Skeletal muscle cell (primary cell): Measurements from ENCODE around the gene KCNK10.
A peak's percentile ranks its signal among the peaks of the same experiment; 100 is the strongest.

ENCODE experiments used
- DNase-seq: peaks from one replicate; pipeline ENCODE4 v3.0.0-alpha.2; 2010; ENCODE audit warnings: low read depth
- H3K4me3 ChIP-seq: 2 replicates; pipeline ENCODE4 v1.5.1; 2011; ENCODE audit warnings: low read depth, mild to moderate bottlenecking, control low read depth, low read length, moderate library complexity

The KCNK10 gene

DNA sequence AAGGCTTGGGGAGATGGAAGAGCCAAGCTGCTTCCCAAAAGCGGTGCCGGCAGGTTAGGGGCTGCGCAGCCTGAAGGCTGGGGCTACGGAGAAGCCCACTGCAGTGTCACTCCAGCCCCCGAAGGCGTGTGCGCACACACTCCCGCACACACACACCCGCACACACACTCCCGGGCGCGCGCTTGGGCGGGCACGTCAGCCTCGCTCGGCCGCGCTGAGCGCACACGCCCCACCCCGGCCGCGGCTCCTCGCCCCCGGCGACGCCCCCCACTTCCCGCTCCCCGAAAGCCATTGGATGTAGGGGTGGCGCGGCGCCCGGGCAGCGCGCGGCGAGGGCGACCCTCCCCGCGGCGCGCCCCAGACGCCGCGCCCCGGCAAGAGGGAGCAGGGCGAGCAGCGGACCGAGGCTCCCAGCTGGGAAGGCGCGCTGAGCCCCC, at the start of gene KCNK10:
TSS of gene KCNK10 (minus strand) at position 184 of the 437 bp plus-strand sequence. CDS start 471 bp downstream, outside the sequence.
- no peak for DNase-seq
- H3K4me3 ChIP-seq = peak within 1 kb of the TSS; percentile 34

GRCh38 chr14:88369496-88369895, 46.4 kb upstream of the KCNK10 start:
- H3K4me3 ChIP-seq = no peak overlapping the region
- no peak for DNase-seq

DNA sequence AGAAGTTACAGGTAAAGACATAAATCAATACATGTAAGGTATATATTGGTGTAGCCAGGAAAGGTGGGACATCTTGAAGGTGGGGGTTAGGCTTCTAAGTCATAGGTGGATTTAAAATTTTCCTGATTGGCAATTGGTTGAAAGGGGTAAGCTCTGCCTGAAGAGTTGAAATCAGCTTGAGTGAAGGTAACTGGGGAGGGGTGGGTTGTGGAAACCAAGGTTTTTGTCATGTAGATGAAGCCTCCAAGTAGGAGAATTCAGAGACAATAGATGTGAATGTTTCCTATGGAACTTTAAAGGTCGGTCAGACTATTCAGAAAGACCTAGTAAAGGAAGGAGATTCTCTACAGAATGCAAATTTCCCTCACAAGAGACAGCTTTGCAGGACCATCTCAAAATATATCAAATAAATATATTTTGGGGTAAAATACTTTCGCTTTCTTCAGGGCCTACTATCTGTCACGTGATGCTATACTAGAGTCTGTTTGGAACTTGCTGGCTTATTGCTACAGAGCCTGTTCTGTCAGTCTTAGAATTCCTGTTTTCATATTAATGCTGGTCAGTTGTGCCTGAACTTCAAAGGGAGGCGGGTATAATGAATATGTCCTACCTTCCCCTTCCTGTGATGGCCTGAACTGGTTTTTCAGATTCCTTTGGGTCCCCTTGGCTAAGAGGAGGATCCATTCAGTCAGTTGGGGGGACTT, 41.8 kb upstream of the KCNK10 start:
- H3K4me3 ChIP-seq = no peak overlapping the region

DNA sequence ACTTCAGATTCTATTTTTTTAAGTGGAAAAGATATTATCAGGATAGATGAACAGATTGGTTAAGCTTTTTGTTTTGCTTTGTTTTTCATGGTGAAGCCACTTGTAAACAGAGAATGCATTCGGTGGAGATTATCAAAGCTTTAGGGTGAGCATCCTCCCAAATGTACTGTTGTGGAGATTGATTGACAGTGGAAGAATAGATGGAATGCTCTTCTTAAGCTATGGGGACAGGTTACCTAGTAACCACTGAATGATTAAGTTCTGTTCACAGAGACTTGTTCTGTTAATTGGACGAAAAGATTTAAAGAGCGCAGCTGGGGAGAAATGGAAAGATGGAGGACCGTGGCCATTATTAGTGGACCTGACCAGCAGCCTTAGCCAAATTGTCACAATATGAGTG, 40.6 kb upstream of the KCNK10 start:
- no peak overlapping the region for H3K4me3 ChIP-seq
- DNase-seq = no peak

More for the DNA sequence above, 41.8 kb upstream of the KCNK10 start:
- no peak for DNase-seq

- DNase-seq = no peak
- H3K4me3 ChIP-seq = no peak overlapping the region
These were observed 36.4 kb upstream of the KCNK10 start for GRCh38 chr14:88359500-88359899.

DNA sequence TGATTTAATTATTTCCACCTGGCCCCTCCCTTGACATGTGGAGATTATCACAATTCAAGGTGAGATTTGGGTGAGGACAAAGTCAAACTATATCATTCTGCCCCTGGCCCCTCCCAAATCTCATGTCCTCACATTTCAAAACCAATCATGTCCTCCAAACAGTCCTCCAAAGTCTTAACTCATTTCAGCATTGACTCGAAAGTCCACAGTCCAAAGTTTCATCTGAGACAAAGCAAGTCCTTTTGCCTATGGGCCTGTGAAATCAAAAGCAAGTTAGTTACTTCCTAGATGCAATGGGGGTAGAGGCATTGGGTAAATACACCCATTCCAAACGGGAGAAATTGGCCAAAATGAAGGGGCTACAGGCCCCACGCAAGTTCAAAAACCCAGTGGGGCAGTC, 31.3 kb upstream of the KCNK10 start:
- H3K4me3 ChIP-seq = no peak overlapping the region
- no peak for DNase-seq

- no peak for DNase-seq
- H3K4me3 ChIP-seq = no peak overlapping the region
These were observed 29.6 kb upstream of the KCNK10 start for GRCh38 chr14:88352698-88353097.

- H3K4me3 ChIP-seq = no peak overlapping the region
- peak; percentile 6 for DNase-seq
These were observed 29.1 kb upstream of the KCNK10 start for GRCh38 chr14:88351966-88352691.

- H3K4me3 ChIP-seq = no peak overlapping the region
- DNase-seq = no peak
These were observed 25.5 kb upstream of the KCNK10 start for GRCh38 chr14:88348546-88348945.

- no peak for DNase-seq
- no peak overlapping the region for H3K4me3 ChIP-seq
These were observed 23.1 kb upstream of the KCNK10 start for GRCh38 chr14:88346048-88346639.

GRCh38 chr14:88342980-88343379, 19.9 kb upstream of the KCNK10 start:
- DNase-seq = no peak
- no peak overlapping the region for H3K4me3 ChIP-seq

GRCh38 chr14:88340357-88340756, 17.3 kb upstream of the KCNK10 start:
- DNase-seq = no peak
- H3K4me3 ChIP-seq = no peak overlapping the region

DNA sequence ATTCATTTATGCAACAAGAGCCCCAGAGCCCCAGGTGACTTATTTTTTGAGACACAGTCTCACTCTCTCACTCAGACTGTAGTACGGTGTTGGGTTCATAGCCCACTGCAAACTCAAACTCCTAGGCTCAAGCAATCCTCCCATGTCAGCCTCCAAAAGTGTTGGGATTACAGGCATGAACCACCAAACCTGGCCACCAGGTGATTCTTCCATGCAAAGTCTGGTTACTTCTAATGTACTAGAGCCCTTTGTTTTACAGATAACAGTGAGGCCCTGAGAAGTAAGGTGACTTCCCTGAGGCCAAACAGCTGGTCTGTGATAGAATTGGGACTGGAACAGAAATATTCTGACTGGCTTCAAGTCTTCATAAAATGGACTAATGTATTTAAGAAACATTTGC, 10.0 kb upstream of the KCNK10 start:
- no peak overlapping the region for H3K4me3 ChIP-seq
- DNase-seq = no peak

DNA sequence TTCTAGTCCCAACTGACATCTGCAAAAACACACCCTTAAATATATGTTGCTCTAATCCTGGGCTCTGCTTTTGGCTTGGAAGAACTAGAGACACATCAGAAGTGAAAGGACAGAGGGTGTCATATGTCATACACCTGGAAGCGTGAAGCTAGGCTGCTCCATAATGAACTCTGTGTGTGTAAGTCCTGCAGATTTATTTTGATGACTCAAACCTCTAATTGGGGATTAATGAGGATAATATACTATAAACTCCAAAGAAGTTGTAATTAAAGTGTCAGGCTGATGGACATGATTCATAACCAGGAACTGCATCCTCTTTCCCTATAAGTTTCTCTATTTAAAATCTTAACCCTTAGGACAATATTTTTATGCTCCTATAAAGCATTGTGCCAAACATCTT, 4.4 kb upstream of the KCNK10 start:
- H3K4me3 ChIP-seq = no peak overlapping the region
- DNase-seq = no peak

DNA sequence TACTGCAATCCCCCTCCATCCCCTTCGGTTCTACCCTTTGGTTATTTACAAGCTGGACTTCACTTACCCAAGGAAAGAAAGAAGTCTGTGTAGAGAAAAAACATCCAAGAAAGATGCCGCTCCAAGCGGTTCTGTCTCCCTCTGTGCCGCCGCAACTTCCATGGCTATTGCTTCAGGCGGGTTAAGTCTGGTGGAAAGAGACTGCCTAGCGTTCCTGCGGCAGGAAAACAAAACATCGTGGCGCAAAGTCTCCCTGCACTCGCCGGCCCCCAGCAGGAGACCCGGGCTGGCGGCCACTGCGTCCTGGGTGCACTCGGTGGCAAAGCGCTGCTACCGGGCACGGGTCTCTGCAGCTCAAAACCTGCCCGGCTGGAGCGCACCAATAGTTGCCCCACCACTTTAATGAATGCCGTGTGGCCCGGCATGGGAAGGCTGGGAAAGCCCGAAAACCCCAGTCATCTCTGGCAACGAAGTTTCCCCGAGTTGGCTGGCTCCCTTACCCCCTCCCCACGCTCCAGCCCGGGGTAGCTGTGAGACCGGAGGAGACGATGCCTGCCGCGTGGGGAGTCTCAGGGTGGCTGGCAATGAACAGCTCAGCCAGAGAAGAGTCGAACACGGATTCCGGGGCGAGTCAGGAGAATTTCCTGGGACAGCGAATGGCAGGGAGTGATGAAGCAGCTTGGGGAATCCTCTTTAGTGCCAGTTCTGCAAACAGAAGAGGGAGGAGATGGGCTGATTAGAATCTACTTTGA, 3.5 kb upstream of the KCNK10 start:
- H3K4me3 ChIP-seq = no peak overlapping the region

DNA sequence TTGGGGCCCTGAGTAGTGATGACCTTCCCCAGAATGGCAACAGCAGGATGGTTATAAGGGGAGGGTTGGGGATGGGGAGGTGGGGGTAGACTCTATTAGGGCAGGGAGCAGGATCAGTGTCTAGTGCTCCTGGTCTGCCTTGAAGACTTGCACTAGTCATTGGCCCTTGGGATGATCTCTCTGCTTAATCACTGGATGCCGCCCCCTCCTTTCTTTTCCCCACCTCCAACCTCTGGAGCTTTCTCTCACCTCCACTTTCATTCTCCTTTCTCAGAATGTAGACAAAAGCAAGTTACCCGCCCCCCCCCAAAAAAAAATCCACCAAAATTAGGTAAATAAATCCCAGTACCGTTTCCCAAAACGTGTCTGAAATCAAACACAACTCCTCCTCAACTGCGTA, 2.8 kb upstream of the KCNK10 start:
- no peak overlapping the region for H3K4me3 ChIP-seq
- DNase-seq = no peak

More for the DNA sequence above, 3.5 kb upstream of the KCNK10 start:
- DNase-seq = no peak

DNA sequence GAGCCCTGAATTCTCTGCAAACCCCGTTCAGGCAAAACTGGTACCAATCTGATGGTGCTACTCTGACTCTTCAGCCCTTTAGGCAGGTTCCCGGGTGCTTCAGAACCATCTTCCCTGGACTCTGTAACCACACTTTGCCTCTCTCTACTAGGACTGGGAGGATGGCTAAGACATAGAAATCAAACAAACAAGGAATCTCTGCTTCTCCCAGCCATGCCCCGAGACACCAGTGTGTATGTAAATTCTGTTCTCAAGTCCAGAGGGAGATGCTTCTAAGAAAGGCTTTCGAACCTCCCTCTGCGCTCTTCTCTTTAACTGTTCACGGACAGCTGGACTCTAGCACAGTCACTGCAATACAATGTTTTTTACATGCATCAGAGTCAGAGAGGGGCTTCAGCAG, 1.9 kb upstream of the KCNK10 start:
- DNase-seq = no peak
- H3K4me3 ChIP-seq = no peak overlapping the region

GRCh38 chr14:88324491-88324890, 1.4 kb upstream of the KCNK10 start:
- H3K4me3 ChIP-seq = no peak overlapping the region
- DNase-seq = no peak

GRCh38 chr14:88323523-88324199, 592 bp upstream of the KCNK10 start:
- no peak for DNase-seq
- H3K4me3 ChIP-seq = peak overlapping the region; percentile 34
